Measurements from ENCODE around the gene RBM20. TPM values are rescaled to one million over a fixed set of nuclear protein-coding genes. Genes with fewer than 3 reads are reported as not detected.

The RBM20 gene
- total RNA-seq, 2 experiments from 2014 or later, result 0.38 to 0.72 TPM

GRCh38 chr10:110805292-110805691 lies 161.2 kb downstream of the RBM20 start:
- H3K27ac Mint-ChIP-seq, result peak overlapping the region; percentile 3
- no peak for DNase-seq
- ChIA-PET CTCF (interaction anchor here (1.6 to 3.1 kb wide), 3 partner anchors 14 to 75 kb away, joined by 6 to 13 read pairs (median 6); no protein-coding TSS in a partner anchor), POLR2A (interaction anchor here (1.4 to 1.7 kb wide), 2 partner anchors 12 to 36 kb away, joined by 4 to 6 read pairs; no protein-coding TSS in a partner anchor)
- ATAC-seq, result no peak
- intact Hi-C loops (cut with micrococcal nuclease), result no loop called here
- no peaks in the 10 kb centered on the region for H3K27me3 Mint-ChIP-seq
- peaks cover 2% of the 10 kb centered on the region for H3K36me3 Mint-ChIP-seq (ENCODE audit: low read depth)
- TF ChIP-seq CTCF (IDR thresholded peaks at IDR 0.05), result no peak
- H3K4me3 Mint-ChIP-seq, result no peak overlapping the region
- peaks cover 44% of the 10 kb centered on the region for H3K4me1 Mint-ChIP-seq (ENCODE audit: low read depth)
- H3K9me3 Mint-ChIP-seq, result no peaks in the 10 kb centered on the region

DNA sequence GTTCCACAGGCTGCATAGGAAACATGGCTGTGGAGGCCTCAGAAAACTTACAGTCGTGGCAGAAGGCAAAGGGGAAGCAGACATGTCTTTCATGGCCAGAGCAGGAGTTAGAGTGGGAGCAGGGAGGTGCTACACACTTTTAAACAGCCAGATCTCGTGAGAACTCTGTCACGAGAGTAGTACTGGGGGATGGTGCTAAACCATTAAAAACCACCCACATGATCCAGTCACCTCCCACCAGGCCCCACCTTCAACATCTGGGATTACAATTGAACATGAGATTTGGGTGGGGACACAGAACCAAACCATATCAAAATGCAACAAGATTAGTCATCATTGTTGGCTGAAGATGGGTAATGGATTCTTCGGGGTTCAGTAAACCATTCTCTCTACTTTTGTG lies 162.2 kb downstream of the RBM20 start:
- DNase-seq, result no peak
- Mint-ChIP-seq H3K4me1 (ENCODE audit: low read depth) (peaks cover 44% of the 10 kb centered on the region), H3K27ac (no peak overlapping the region), H3K27me3 (no peaks in the 10 kb centered on the region), H3K9me3 (no peaks in the 10 kb centered on the region), H3K4me3 (no peak overlapping the region), H3K36me3 (ENCODE audit: low read depth) (peaks cover 2% of the 10 kb centered on the region)
- no peak for TF ChIP-seq CTCF (IDR thresholded peaks at IDR 0.05)
- intact Hi-C loops (cut with micrococcal nuclease), result no loop called here
- ATAC-seq, result no peak
- POLR2A ChIA-PET, result interaction anchor here (1.9 kb wide), 1 partner anchor 13 kb away, joined by 5 read pairs; no protein-coding TSS in a partner anchor
- CTCF ChIA-PET, result interaction anchor here (1.7 kb wide), 1 partner anchor 90 kb away, joined by 4 read pairs; no protein-coding TSS in a partner anchor

GRCh38 chr10:110808123-110808522 lies 164.0 kb downstream of the RBM20 start:
- ChIA-PET POLR2A (interaction anchor here (1.0 to 1.1 kb wide), 2 partner anchors 9 to 83 kb away, joined by 3 to 4 read pairs; no protein-coding TSS in a partner anchor), CTCF (interaction anchor here (1.0 to 1.7 kb wide), 3 partner anchors 12 to 88 kb away, joined by 4 to 5 read pairs (median 4); no protein-coding TSS in a partner anchor)
- DNase-seq, result no peak
- Mint-ChIP-seq H3K9me3 (no peaks in the 10 kb centered on the region), H3K4me3 (no peak overlapping the region), H3K4me1 (ENCODE audit: low read depth) (peaks cover 36% of the 10 kb centered on the region), H3K27me3 (no peaks in the 10 kb centered on the region), H3K27ac (no peak overlapping the region), H3K36me3 (ENCODE audit: low read depth) (no peaks in the 10 kb centered on the region)
- intact Hi-C loops (cut with micrococcal nuclease), result no loop called here
- TF ChIP-seq CTCF (IDR thresholded peaks at IDR 0.05), result no peak
- ATAC-seq, result no peak

DNA sequence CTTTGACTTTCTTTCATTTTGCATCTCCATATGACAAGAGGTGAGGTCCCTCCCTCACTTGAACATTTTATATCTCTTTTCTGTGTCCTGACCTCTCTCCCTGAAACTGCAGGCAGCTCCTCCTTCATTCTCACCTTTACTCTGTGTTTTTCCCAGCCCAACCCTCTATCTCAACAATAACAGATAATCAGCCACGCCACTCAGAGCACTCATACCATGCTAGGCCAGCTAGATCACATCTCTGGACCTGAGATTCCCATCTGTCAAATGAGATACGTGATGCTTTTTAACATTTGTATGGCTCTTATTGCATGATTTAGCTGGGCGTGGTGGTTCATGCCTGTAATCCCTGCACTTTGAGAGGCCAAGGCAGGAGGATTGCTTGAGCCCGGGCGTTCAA lies 164.5 kb downstream of the RBM20 start:
- TF ChIP-seq CTCF (IDR thresholded peaks at IDR 0.05), result no peak
- CTCF ChIA-PET, result interaction anchor here (0.9 to 1.0 kb wide), 3 partner anchors 11 to 68 kb away, joined by 3 to 4 read pairs (median 3); no protein-coding TSS in a partner anchor
- Mint-ChIP-seq H3K27ac (no peak overlapping the region), H3K27me3 (no peaks in the 10 kb centered on the region), H3K4me3 (no peak overlapping the region), H3K36me3 (ENCODE audit: low read depth) (no peaks in the 10 kb centered on the region), H3K4me1 (ENCODE audit: low read depth) (peaks cover 31% of the 10 kb centered on the region), H3K9me3 (no peaks in the 10 kb centered on the region)
- intact Hi-C loops (cut with micrococcal nuclease), result no loop called here
- no peak for DNase-seq
- POLR2A ChIA-PET, result interaction anchor here (0.7 to 1.1 kb wide), 2 partner anchors 10 kb away, joined by 3 to 4 read pairs; no protein-coding TSS in a partner anchor
- no peak for ATAC-seq

DNA sequence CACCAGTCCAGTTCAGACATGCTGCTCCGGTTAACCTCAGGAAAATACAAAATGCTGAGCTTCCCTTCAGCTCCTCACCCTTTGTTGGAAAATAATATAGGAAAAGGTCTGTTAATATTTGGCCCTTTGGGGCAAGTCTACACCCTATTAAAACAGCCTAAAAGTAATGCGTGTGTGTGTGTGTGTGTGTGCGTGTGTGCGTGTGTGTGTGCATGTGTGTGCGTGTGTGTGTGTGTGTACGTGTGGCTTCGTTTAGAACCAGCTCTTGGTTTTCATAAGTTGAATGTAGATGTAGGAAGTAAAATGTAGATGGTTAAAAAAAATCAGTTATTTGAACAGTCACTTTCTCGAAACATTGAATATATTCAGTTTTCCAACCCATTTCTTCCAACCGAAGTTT lies 166.5 kb downstream of the RBM20 start:
- ChIA-PET CTCF (interaction anchor here (1.2 to 1.6 kb wide), 2 partner anchors 8 to 65 kb away, joined by 3 read pairs; no protein-coding TSS in a partner anchor), POLR2A (interaction anchor here (0.6 kb wide), 1 partner anchor 10 kb away, joined by 3 read pairs; no protein-coding TSS in a partner anchor)
- ATAC-seq (no peak), DNase-seq (no peak)
- intact Hi-C loops (cut with micrococcal nuclease), result no loop called here
- TF ChIP-seq CTCF (IDR thresholded peaks at IDR 0.05), result no peak
- no peak overlapping the region for H3K4me3 Mint-ChIP-seq
- no peaks in the 10 kb centered on the region for H3K9me3 Mint-ChIP-seq
- no peak overlapping the region for H3K27ac Mint-ChIP-seq
- H3K27me3 Mint-ChIP-seq, result no peaks in the 10 kb centered on the region
- H3K36me3 Mint-ChIP-seq (ENCODE audit: low read depth), result no peaks in the 10 kb centered on the region
- H3K4me1 Mint-ChIP-seq (ENCODE audit: low read depth), result peaks cover 33% of the 10 kb centered on the region
